Neural progenitor cell (in vitro differentiated cells): ENCODE data around the gene CD300E. TPM values are rescaled to one million over a fixed set of nuclear protein-coding genes. Genes with fewer than 3 reads are reported as not detected.

Experiments
- DNase-seq: peaks from one replicate; pipeline ENCODE4 v3.0.0-alpha.2; 2016; ENCODE audit warnings: low spot score
- H2AFZ ChIP-seq: fragments of 200-600 bp; sonication (generic); replicated peaks from 2 replicates; pipeline ENCODE4 v1.6.1; 2016; ENCODE audit warnings: antibody characterized with exemption
- H3F3A ChIP-seq: fragments of 200-600 bp; sonication (generic); 2 replicates; pipeline ENCODE4 v1.6.1; 2016; ENCODE audit warnings: antibody characterized with exemption, low read depth
- H3K27ac ChIP-seq: fragments of 200-600 bp; sonication (generic); 2 replicates; pipeline ENCODE4 v1.5.1; 2016; ENCODE audit warnings: mild to moderate bottlenecking
- H3K27me3 ChIP-seq: fragments of 200-600 bp; sonication (generic); 2 replicates; pipeline ENCODE4 v1.6.1; 2016; ENCODE audit warnings: mild to moderate bottlenecking, moderate library complexity
- H3K36me3 ChIP-seq: fragments of 200-600 bp; sonication (generic); 2 replicates; pipeline ENCODE4 v1.5.1; 2016
- H3K4me1 ChIP-seq: fragments of 200-600 bp; sonication (generic); 2 replicates; pipeline ENCODE4 v1.6.1; 2016; ENCODE audit warnings: mixed run types
- H3K4me2 ChIP-seq: fragments of 200-600 bp; sonication (generic); 2 replicates; pipeline ENCODE4 v1.6.1; 2016
- H3K4me3 ChIP-seq: fragments of 200-600 bp; sonication (generic); 2 replicates; pipeline ENCODE4 v1.5.1; 2016
- H3K79me2 ChIP-seq: fragments of 200-600 bp; sonication (generic); 2 replicates; pipeline ENCODE4 v1.6.1; 2016; ENCODE audit warnings: low read depth
- H3K9ac ChIP-seq: fragments of 200-600 bp; sonication (generic); 2 replicates; pipeline ENCODE4 v1.6.1; 2016
- H3K9me3 ChIP-seq: fragments of 200-600 bp; sonication (generic); 2 replicates; pipeline ENCODE4 v1.5.1; 2016; ENCODE audit warnings: low read depth
- H4K20me1 ChIP-seq: fragments of 200-600 bp; sonication (generic); 2 replicates; pipeline ENCODE4 v1.6.1; 2016; ENCODE audit warnings: low read depth
- H3K27ac Mint-ChIP-seq: 3 replicates; pipeline ENCODE4 v1.8.0; 2021; ENCODE audit warnings: mixed read lengths
- H3K27me3 Mint-ChIP-seq: 2 replicates; pipeline ENCODE4 v1.8.0; 2022; ENCODE audit warnings: low read depth, mild to moderate bottlenecking, inconsistent platforms, moderate library complexity, mixed read lengths; ENCODE audit not compliant: insufficient read depth
- H3K36me3 Mint-ChIP-seq: 3 replicates; pipeline ENCODE4 v1.8.0; 2021; ENCODE audit warnings: mixed read lengths
- H3K4me1 Mint-ChIP-seq: 3 replicates; pipeline ENCODE4 v1.8.0; 2021; ENCODE audit warnings: mixed read lengths
- H3K4me3 Mint-ChIP-seq: 3 replicates; pipeline ENCODE4 v1.8.0; 2021; ENCODE audit warnings: mild to moderate bottlenecking, moderate library complexity, mixed read lengths
- H3K9me3 Mint-ChIP-seq: 3 replicates; pipeline ENCODE4 v1.8.0; 2020; ENCODE audit warnings: mixed read lengths
- CTCF ChIP-seq: fragments of 200-600 bp; sonication (generic); IDR thresholded peaks from 2 replicates; pipeline ENCODE4 v1.5.1; 2017; ENCODE audit warnings: antibody characterized with exemption, mild to moderate bottlenecking
- EZH2 ChIP-seq: fragments of 200-600 bp; sonication (generic); IDR thresholded peaks from 2 replicates; pipeline ENCODE4 v1.6.1; 2017; ENCODE audit warnings: antibody characterized with exemption, mild to moderate bottlenecking, moderate library complexity
- EZH2phosphoT487 ChIP-seq: fragments of 200-600 bp; sonication (generic); IDR thresholded peaks from 2 replicates; pipeline ENCODE4 v1.6.1; 2017; ENCODE audit warnings: antibody characterized with exemption
- total RNA-seq: library from RNA; depleted of rRNA; stranded (reverse); fragments of >200 nt; gene quantifications from 2 replicates; pipeline ENCODE4 v1.2.3, GENCODE V29; 2015; ENCODE audit warnings: low replicate concordance

CD300E gene
- total RNA-seq, 1 donor from 2014 or later: not detected

DNA sequence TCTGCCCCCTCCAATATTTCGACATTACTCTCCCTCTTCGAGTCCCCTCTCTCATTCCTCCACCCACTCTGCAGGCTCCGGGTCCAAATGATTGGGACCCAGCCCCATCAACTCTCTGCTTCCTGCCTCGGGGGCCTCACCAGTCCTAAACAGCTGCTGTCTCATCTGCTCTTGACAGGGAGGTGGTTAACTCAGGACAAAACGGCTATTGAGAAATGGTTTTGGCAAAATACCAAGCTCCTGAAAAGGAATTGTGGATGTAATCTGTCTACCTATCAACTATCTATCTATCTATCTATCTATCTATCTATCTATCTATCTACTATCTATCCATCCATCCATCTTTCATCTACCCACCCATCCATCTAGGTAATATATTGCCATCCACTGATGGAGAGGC is 58.4 kb downstream of the CD300E start:
- H3K4me3 ChIP-seq: no peak overlapping the region
- H4K20me1 ChIP-seq: no peaks in the 10 kb centered on the region
- H3K4me2 ChIP-seq: no peak overlapping the region
- no peaks in the 10 kb centered on the region for H3K9me3 Mint-ChIP-seq
- H2AFZ ChIP-seq: no peak overlapping the region
- no peaks in the 10 kb centered on the region for H3K36me3 Mint-ChIP-seq
- H3K4me3 Mint-ChIP-seq: no peak overlapping the region
- H3F3A ChIP-seq: no peaks in the 10 kb centered on the region
- DNase-seq: no peak
- H3K79me2 ChIP-seq: no peaks in the 10 kb centered on the region
- TF ChIP-seq CTCF (no peak), EZH2 (no peak), EZH2phosphoT487 (no peak)
- no peaks in the 10 kb centered on the region for H3K9me3 ChIP-seq
- peaks cover 14% of the 10 kb centered on the region for H3K27me3 Mint-ChIP-seq
- no peaks in the 10 kb centered on the region for H3K4me1 ChIP-seq
- H3K27ac Mint-ChIP-seq: no peak overlapping the region
- H3K27ac ChIP-seq: no peak overlapping the region
- H3K36me3 ChIP-seq: no peaks in the 10 kb centered on the region
- H3K4me1 Mint-ChIP-seq: no peaks in the 10 kb centered on the region
- no peak overlapping the region for H3K9ac ChIP-seq
- H3K27me3 ChIP-seq: no peaks in the 10 kb centered on the region

DNA sequence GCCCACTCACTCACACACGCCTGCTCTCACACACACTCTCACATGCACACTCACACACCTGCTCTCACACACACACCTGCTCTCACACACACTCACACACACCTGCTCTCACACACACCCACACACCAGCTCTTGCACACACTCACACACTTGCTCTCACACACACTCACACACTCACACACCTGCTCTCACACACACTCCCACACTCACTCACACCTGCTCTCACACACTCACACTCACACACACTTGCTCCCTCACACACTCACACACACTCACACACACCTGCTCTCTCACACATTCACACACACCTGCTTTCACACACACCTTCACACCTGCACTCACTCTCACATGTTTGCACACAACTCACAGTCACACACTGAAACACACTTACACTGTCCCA is 60.2 kb downstream of the CD300E start:
- Histone ChIP-seq H3F3A (no peaks in the 10 kb centered on the region), H3K4me3 (no peak overlapping the region), H3K4me1 (no peaks in the 10 kb centered on the region), H4K20me1 (no peaks in the 10 kb centered on the region), H3K36me3 (no peaks in the 10 kb centered on the region), H3K27ac (no peak overlapping the region), H2AFZ (no peak overlapping the region), H3K9ac (no peak overlapping the region), H3K79me2 (no peaks in the 10 kb centered on the region), H3K9me3 (no peaks in the 10 kb centered on the region), H3K27me3 (no peaks in the 10 kb centered on the region), H3K4me2 (no peak overlapping the region)
- Mint-ChIP-seq H3K9me3 (peaks cover 4% of the 10 kb centered on the region), H3K36me3 (no peaks in the 10 kb centered on the region), H3K27me3 (peaks cover 16% of the 10 kb centered on the region), H3K4me1 (no peaks in the 10 kb centered on the region), H3K4me3 (no peak overlapping the region), H3K27ac (no peak overlapping the region)
- DNase-seq: no peak
- TF ChIP-seq EZH2: no peak
- TF ChIP-seq EZH2phosphoT487: no peak
- TF ChIP-seq CTCF: no peak

- no peak for DNase-seq
- Histone ChIP-seq H3K36me3 (no peaks in the 10 kb centered on the region), H3K27ac (no peak overlapping the region), H3K79me2 (no peaks in the 10 kb centered on the region), H4K20me1 (no peaks in the 10 kb centered on the region), H3K9me3 (no peaks in the 10 kb centered on the region), H3K4me2 (no peak overlapping the region), H3F3A (no peaks in the 10 kb centered on the region), H3K27me3 (no peaks in the 10 kb centered on the region), H3K4me1 (no peaks in the 10 kb centered on the region), H3K4me3 (no peak overlapping the region), H2AFZ (no peak overlapping the region), H3K9ac (no peak overlapping the region)
- H3K4me3 Mint-ChIP-seq: no peak overlapping the region
- no peaks in the 10 kb centered on the region for H3K36me3 Mint-ChIP-seq
- peaks cover 8% of the 10 kb centered on the region for H3K9me3 Mint-ChIP-seq
- H3K27ac Mint-ChIP-seq: no peak overlapping the region
- H3K27me3 Mint-ChIP-seq: peaks cover 11% of the 10 kb centered on the region
- H3K4me1 Mint-ChIP-seq: no peaks in the 10 kb centered on the region
- TF ChIP-seq EZH2 (no peak), CTCF (no peak), EZH2phosphoT487 (no peak)
Measured at GRCh38 chr17:74561586-74561985, 62.0 kb downstream of the CD300E start.

Other genes starting within 250 kb of the CD300E start
- gene GPRC5C, start 191.7 kb downstream of the CD300E start, total RNA-seq: 13.5 and 42.0 TPM in 2 replicates
- 0.28 TPM in 1 of 2 replicates, not detected in the other for gene CD300A, start 157.1 kb downstream of the CD300E start, total RNA-seq
- gene CD300LB, start 92.3 kb downstream of the CD300E start, total RNA-seq: not detected in 2 replicates
- gene CD300C, start 77.6 kb downstream of the CD300E start, total RNA-seq: not detected in 2 replicates
- gene CD300H, start 56.2 kb downstream of the CD300E start, total RNA-seq: not detected in 2 replicates
- gene CD300LD, start 31.5 kb downstream of the CD300E start, total RNA-seq: not detected in 2 replicates
- not detected in 2 replicates for gene CD300LF, start 89.2 kb upstream of the CD300E start, total RNA-seq
- 1.5 and 4.3 TPM in 2 replicates for gene RAB37, start 113.5 kb upstream of the CD300E start, total RNA-seq
- 27.1 and 63.8 TPM in 2 replicates for gene NHERF1, start 124.9 kb upstream of the CD300E start, total RNA-seq
- gene NAT9, start 152.6 kb upstream of the CD300E start, total RNA-seq: 68.9 and 75.3 TPM in 2 replicates
- gene GRIN2C, start 236.1 kb upstream of the CD300E start, total RNA-seq: 0.03 TPM in 1 of 2 replicates, not detected in the other
- gene FDXR, start 249.3 kb upstream of the CD300E start, total RNA-seq: 7.4 and 25.3 TPM in 2 replicates